ENCODE measurements around the gene CAPN9. TPM values are rescaled to one million over a fixed set of nuclear protein-coding genes. Genes with fewer than 3 reads are reported as not detected.
A peak's percentile ranks its signal among the peaks of the same experiment; 100 is the strongest.

The CAPN9 gene
- total RNA-seq, 4 donors from 2014 or later: not detected

- no peak for TF ChIP-seq CTCF (IDR thresholded peaks at IDR 0.05)
- TF ChIP-seq POLR2A (IDR thresholded peaks at IDR 0.05): no peak
- WGBS, 2 donors: 80 to 93% methylated on average over 5 of the region's 5 CpGs
- Histone ChIP-seq H3K27ac (no peak overlapping the region), H3K9me3 (no peaks in the 10 kb centered on the region), H3K4me1 (peaks cover 19 to 41% of the 10 kb centered on the region in 2 donors), H3K27me3 (no peaks in the 10 kb centered on the region), H3K36me3 (no peaks in the 10 kb centered on the region), H3K4me3 (replicated peaks in 1 of 3) (no peak overlapping the region)
- DNase-seq: no peak
- intact Hi-C loops (cut with DNase I): no loop called here
These were observed 3.4 kb downstream of the CAPN9 start for GRCh38 chr1:230750576-230750975.

GRCh38 chr1:230750986-230751625 is 3.9 kb downstream of the CAPN9 start:
- H3K27ac ChIP-seq: peak overlapping the region in 1 of 3 donors; percentile 48
- 64 to 74% methylated on average over 5 to 6 of the region's 6 CpGs for WGBS, 2 donors
- no peaks in the 10 kb centered on the region for H3K27me3 ChIP-seq
- no peaks in the 10 kb centered on the region for H3K9me3 ChIP-seq
- TF ChIP-seq CTCF (IDR thresholded peaks at IDR 0.05) (no peak), POLR2A (IDR thresholded peaks at IDR 0.05) (no peak)
- no peaks in the 10 kb centered on the region for H3K36me3 ChIP-seq
- H3K4me1 ChIP-seq: peaks cover 19 to 41% of the 10 kb centered on the region in 2 donors
- DNase-seq: no peak
- no peak overlapping the region for H3K4me3 ChIP-seq (replicated peaks in 1 of 3)
- intact Hi-C loops (cut with DNase I): no loop called here

GRCh38 chr1:230752407-230752806 is 5.2 kb downstream of the CAPN9 start:
- Histone ChIP-seq H3K27me3 (no peaks in the 10 kb centered on the region), H3K4me3 (replicated peaks in 1 of 3) (no peak overlapping the region), H3K36me3 (no peaks in the 10 kb centered on the region), H3K4me1 (peaks cover 19 to 41% of the 10 kb centered on the region in 2 donors), H3K27ac (peak overlapping the region in 2 of 3 donors; percentile 3 to 67), H3K9me3 (no peaks in the 10 kb centered on the region)
- TF ChIP-seq CTCF (IDR thresholded peaks at IDR 0.05) (no peak), POLR2A (IDR thresholded peaks at IDR 0.05) (no peak)
- intact Hi-C loops (cut with DNase I): no loop called here
- WGBS, 2 donors: 22 to 38% methylated on average over 6 of the region's 6 CpGs
- peak; percentile 88 to 92 for DNase-seq

GRCh38 chr1:230753191-230753585 is 6.0 kb downstream of the CAPN9 start:
- intact Hi-C loops (cut with DNase I): no loop called here
- peak overlapping the region in 2 of 3 donors; percentile 3 to 67 for H3K27ac ChIP-seq

More at GRCh38 chr1:230753191-230753585, 6.0 kb downstream of the CAPN9 start:
- Histone ChIP-seq H3K4me1 (peaks cover 19 to 41% of the 10 kb centered on the region in 2 donors), H3K27me3 (no peaks in the 10 kb centered on the region), H3K36me3 (no peaks in the 10 kb centered on the region), H3K4me3 (replicated peaks in 1 of 3) (no peak overlapping the region), H3K9me3 (no peaks in the 10 kb centered on the region)
- no peak for DNase-seq
- 73 to 77% methylated on average over 5 of the region's 5 CpGs for WGBS, 2 donors
- TF ChIP-seq CTCF (IDR thresholded peaks at IDR 0.05) (no peak), POLR2A (IDR thresholded peaks at IDR 0.05) (no peak)

All from thyroid gland (tissue), 4 donors.